Activated B cell treated with CpG ODN at 0.5 μM for 24 hours (primary cell): Measurements from ENCODE around the gene TCHP. TPM values are rescaled to one million over a fixed set of nuclear protein-coding genes. Genes with fewer than 3 reads are reported as not detected.

ENCODE experiments used
- ATAC-seq: fragments of 200-7000 bp; cut with Tn5 transposase; one replicate; pipeline ENCODE4 v1.10.0; 2021; ENCODE audit warnings: low read depth, mild to moderate bottlenecking, moderate library complexity
- CTCF ChIA-PET: fragments of 350-600 bp; sonication (Branson Sonifier 250); formaldehyde crosslinking; loops from one replicate; lab custom pipeline; 2021; ENCODE audit warnings: antibody characterized with exemption; lab: Charles Lee
- POLR2A ChIA-PET: fragments of 350-600 bp; sonication (Branson Sonifier 250); formaldehyde crosslinking; loops from one replicate; lab custom pipeline; 2021; ENCODE audit warnings: antibody characterized with exemption; lab: Charles Lee
- DNase-seq: peaks from one replicate; pipeline ENCODE4 v3.0.0; 2022
- H3K27ac Mint-ChIP-seq: one replicate; pipeline ENCODE4 v1.8.0; 2020; ENCODE audit warnings: mixed read lengths
- H3K27me3 Mint-ChIP-seq: one replicate; pipeline ENCODE4 v1.8.0; 2021; ENCODE audit warnings: mixed read lengths
- H3K36me3 Mint-ChIP-seq: one replicate; pipeline ENCODE4 v1.8.0; 2021; ENCODE audit warnings: low read depth, mixed read lengths
- H3K4me1 Mint-ChIP-seq: one replicate; pipeline ENCODE4 v1.8.0; 2021; ENCODE audit warnings: mixed read lengths
- H3K4me3 Mint-ChIP-seq: one replicate; pipeline ENCODE4 v1.8.0; 2020; ENCODE audit warnings: mild to moderate bottlenecking, mixed read lengths
- H3K9me3 Mint-ChIP-seq: one replicate; pipeline ENCODE4 v1.8.0; 2020; ENCODE audit warnings: mixed read lengths
- intact Hi-C: fragments of 100-400 bp; cut with micrococcal nuclease; formaldehyde crosslinking; loops from one replicate; pipeline ENCODE4 v1.15.1; 2024
- total RNA-seq: library from RNA; stranded (reverse); gene quantifications from 2 replicates; pipeline ENCODE4 v1.2.3, GENCODE V29; 2022
- TF ChIP-seq, protein P1 (sequence below): fragments of 200-600 bp; IDR thresholded peaks from one replicate; pipeline ENCODE4 v1.8.0; 2022; ENCODE audit warnings: antibody characterized with exemption, mild to moderate bottlenecking

Gene TCHP
- total RNA-seq, 1 donor from 2014 or later = 28.3 TPM

GRCh38 chr12:109868182-109869051 is 31.7 kb upstream of the TCHP start:
- CTCF ChIA-PET = interaction anchor here (1.1 kb wide), 1 partner anchor 23 kb away, joined by 3 read pairs; no protein-coding TSS in a partner anchor
- DNase-seq = no peak
- ATAC-seq = no peak
- Mint-ChIP-seq H3K9me3 (no peaks in the 10 kb centered on the region), H3K27ac (no peak overlapping the region), H3K4me3 (no peak overlapping the region), H3K4me1 (peaks cover 12% of the 10 kb centered on the region), H3K36me3 (peaks cover 17% of the 10 kb centered on the region), H3K27me3 (no peaks in the 10 kb centered on the region)
- intact Hi-C loops = no loop called here
- TF ChIP-seq, protein P1, sequence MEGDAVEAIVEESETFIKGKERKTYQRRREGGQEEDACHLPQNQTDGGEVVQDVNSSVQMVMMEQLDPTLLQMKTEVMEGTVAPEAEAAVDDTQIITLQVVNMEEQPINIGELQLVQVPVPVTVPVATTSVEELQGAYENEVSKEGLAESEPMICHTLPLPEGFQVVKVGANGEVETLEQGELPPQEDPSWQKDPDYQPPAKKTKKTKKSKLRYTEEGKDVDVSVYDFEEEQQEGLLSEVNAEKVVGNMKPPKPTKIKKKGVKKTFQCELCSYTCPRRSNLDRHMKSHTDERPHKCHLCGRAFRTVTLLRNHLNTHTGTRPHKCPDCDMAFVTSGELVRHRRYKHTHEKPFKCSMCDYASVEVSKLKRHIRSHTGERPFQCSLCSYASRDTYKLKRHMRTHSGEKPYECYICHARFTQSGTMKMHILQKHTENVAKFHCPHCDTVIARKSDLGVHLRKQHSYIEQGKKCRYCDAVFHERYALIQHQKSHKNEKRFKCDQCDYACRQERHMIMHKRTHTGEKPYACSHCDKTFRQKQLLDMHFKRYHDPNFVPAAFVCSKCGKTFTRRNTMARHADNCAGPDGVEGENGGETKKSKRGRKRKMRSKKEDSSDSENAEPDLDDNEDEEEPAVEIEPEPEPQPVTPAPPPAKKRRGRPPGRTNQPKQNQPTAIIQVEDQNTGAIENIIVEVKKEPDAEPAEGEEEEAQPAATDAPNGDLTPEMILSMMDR = no peak
- POLR2A ChIA-PET = interaction anchor here (0.5 kb wide), 1 partner anchor 22 kb away, joined by 3 read pairs; no protein-coding TSS in a partner anchor

DNA sequence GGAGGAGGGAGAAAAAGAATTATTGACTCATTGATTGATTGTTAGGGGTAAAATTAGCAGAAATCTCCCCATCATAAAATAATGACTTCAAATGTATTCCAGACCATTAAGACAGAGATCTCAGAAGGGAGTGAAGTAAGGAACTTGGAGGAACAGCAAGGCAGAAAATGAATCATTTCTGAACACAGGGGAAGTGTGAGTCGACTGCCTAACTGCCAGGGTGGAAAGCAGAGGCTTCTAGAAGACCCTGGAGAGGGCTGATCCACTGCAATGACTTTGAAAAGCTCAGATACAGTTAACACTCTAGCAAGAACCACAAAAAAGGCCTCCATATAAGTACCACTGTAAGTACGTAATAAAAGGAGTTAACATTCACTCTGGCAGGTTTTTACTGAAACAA is 29.4 kb upstream of the TCHP start:
- Mint-ChIP-seq H3K4me3 (no peak overlapping the region), H3K36me3 (peaks cover 17% of the 10 kb centered on the region), H3K27ac (no peak overlapping the region), H3K4me1 (peaks cover 13% of the 10 kb centered on the region), H3K9me3 (no peaks in the 10 kb centered on the region), H3K27me3 (no peaks in the 10 kb centered on the region)
- ChIA-PET CTCF (no interaction called here), POLR2A (no interaction called here)
- intact Hi-C loops = no loop called here
- TF ChIP-seq, protein P1 = no peak
- DNase-seq (no peak), ATAC-seq (no peak)

GRCh38 chr12:109871668-109872314 is 28.3 kb upstream of the TCHP start:
- no peaks in the 10 kb centered on the region for H3K9me3 Mint-ChIP-seq
- DNase-seq = no peak
- TF ChIP-seq, protein P1 = no peak
- H3K27ac Mint-ChIP-seq = no peak overlapping the region
- H3K4me1 Mint-ChIP-seq = peaks cover 24% of the 10 kb centered on the region
- CTCF ChIA-PET = no interaction called here
- no peak overlapping the region for H3K4me3 Mint-ChIP-seq
- H3K36me3 Mint-ChIP-seq = peaks cover 16% of the 10 kb centered on the region
- intact Hi-C loops = no loop called here
- no peak for ATAC-seq
- POLR2A ChIA-PET = no interaction called here
- no peaks in the 10 kb centered on the region for H3K27me3 Mint-ChIP-seq

- ChIA-PET POLR2A (no interaction called here), CTCF (interaction anchor here (1.2 kb wide), 1 partner anchor 29 kb away, joined by 6 read pairs; no protein-coding TSS in a partner anchor)
- Mint-ChIP-seq H3K4me3 (no peak overlapping the region), H3K9me3 (no peaks in the 10 kb centered on the region), H3K27me3 (no peaks in the 10 kb centered on the region), H3K27ac (no peak overlapping the region), H3K36me3 (peaks cover 11% of the 10 kb centered on the region), H3K4me1 (peaks cover 35% of the 10 kb centered on the region)
- DNase-seq (no peak), ATAC-seq (no peak)
- intact Hi-C loops = no loop called here
- TF ChIP-seq, protein P1 = no peak
Measured at GRCh38 chr12:109873653-109874052, 26.4 kb upstream of the TCHP start.

GRCh38 chr12:109875572-109876131 is 24.4 kb upstream of the TCHP start:
- H3K4me3 Mint-ChIP-seq = peak overlapping the region; percentile 13
- peak overlapping the region; percentile 47 for H3K27ac Mint-ChIP-seq
- DNase-seq (no peak), ATAC-seq (no peak)
- intact Hi-C loops = no loop called here
- ChIA-PET POLR2A (interaction anchor here (0.6 to 0.7 kb wide), 2 partner anchors 12 to 144 kb away, joined by 4 to 7 read pairs; no protein-coding TSS in a partner anchor), CTCF (no interaction called here)
- H3K9me3 Mint-ChIP-seq = no peaks in the 10 kb centered on the region
- TF ChIP-seq, protein P1 = no peak
- H3K36me3 Mint-ChIP-seq = peaks cover 12% of the 10 kb centered on the region
- peaks cover 51% of the 10 kb centered on the region for H3K4me1 Mint-ChIP-seq
- H3K27me3 Mint-ChIP-seq = no peaks in the 10 kb centered on the region
